ENCODE results near the gene SLC3A2. TPM values are rescaled to one million over a fixed set of nuclear protein-coding genes. Genes with fewer than 3 reads are reported as not detected.

SLC3A2 gene
- total and polyA plus RNA-seq, 11 donors: 26.6 to 103 (median 59.1) TPM

DNA sequence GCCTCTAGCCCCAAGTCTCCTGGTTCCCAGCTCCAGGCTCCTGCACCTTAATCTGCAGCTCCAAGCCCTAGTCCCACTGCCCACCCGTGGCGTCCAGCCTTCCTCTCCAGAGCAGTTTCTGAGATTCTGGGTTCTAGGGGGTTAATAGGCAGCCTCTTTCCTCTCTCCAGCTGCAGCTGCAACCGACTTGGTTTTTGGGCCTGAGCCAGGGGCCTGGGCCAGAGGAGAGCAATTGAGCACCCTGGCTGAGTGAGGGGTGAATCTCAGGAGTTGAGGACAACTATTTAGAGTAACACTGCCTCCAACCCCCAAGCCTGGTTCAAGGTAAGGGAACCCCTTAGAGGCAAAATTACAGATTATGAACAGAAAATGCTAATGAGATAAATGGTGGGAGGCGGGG is 49.5 kb downstream of the SLC3A2 start:
- 41 to 53% (median 47%) methylated on average over 4 of the region's 4 CpGs for WGBS, 4 donors
- H3K4me3 ChIP-seq: no peak overlapping the region

DNA sequence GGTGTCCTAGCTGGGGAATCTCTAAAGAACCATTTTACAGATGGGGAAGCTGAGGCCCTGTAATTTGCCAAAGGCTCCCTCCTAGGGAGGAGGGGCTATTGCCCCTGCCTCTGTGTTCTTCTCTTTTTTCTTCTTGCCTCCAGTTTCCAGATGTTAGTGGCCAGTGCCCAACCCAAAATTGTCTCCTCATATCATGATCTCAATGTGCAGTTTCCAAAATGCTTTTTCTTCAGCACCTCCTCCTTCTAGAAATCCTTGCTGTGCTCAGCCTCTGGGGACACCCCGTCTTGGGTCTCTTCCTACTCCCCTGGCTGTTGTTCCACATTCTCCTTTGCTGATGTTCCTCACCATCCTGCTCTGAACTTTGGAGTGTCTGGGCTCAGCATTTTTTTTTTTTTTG is 50.0 kb downstream of the SLC3A2 start:
- no peak overlapping the region for H3K27ac ChIP-seq
- intact Hi-C loops (cut with DNase I): no loop called here
- H3K9me3 ChIP-seq: no peaks in the 10 kb centered on the region
- no peak overlapping the region for H3K4me3 ChIP-seq
- TF ChIP-seq, protein P1, sequence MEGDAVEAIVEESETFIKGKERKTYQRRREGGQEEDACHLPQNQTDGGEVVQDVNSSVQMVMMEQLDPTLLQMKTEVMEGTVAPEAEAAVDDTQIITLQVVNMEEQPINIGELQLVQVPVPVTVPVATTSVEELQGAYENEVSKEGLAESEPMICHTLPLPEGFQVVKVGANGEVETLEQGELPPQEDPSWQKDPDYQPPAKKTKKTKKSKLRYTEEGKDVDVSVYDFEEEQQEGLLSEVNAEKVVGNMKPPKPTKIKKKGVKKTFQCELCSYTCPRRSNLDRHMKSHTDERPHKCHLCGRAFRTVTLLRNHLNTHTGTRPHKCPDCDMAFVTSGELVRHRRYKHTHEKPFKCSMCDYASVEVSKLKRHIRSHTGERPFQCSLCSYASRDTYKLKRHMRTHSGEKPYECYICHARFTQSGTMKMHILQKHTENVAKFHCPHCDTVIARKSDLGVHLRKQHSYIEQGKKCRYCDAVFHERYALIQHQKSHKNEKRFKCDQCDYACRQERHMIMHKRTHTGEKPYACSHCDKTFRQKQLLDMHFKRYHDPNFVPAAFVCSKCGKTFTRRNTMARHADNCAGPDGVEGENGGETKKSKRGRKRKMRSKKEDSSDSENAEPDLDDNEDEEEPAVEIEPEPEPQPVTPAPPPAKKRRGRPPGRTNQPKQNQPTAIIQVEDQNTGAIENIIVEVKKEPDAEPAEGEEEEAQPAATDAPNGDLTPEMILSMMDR (IDR thresholded peaks at IDR 0.05): no peak
- TF ChIP-seq POLR2A (IDR thresholded peaks at IDR 0.05): no peak
- no peaks in the 10 kb centered on the region for H3K36me3 ChIP-seq
- DNase-seq (no peak), ATAC-seq (no peak)
- WGBS, 4 donors: 47 to 70% (median 64%) methylated on average over 1 of the region's 1 CpG
- peaks cover 6 to 37% (median 17%) of the 10 kb centered on the region in 9 donors for H3K27me3 ChIP-seq
- peaks cover 3 to 17% (median 11%) of the 10 kb centered on the region in 12 donors for H3K4me1 ChIP-seq

More for the DNA sequence above, 49.5 kb downstream of the SLC3A2 start:
- intact Hi-C loops (cut with DNase I): no loop called here
- Histone ChIP-seq H3K27ac (no peak overlapping the region), H3K36me3 (no peaks in the 10 kb centered on the region), H3K9me3 (no peaks in the 10 kb centered on the region), H3K4me1 (peaks cover 3 to 21% (median 11%) of the 10 kb centered on the region in 12 donors), H3K27me3 (peaks cover 9 to 42% (median 22%) of the 10 kb centered on the region in 9 donors)
- TF ChIP-seq, protein P1 (IDR thresholded peaks at IDR 0.05): no peak
- TF ChIP-seq POLR2A (IDR thresholded peaks at IDR 0.05): no peak
- ATAC-seq (peak in 1 of 4 donors; percentile 23), DNase-seq (peak in 1 of 5 donors; percentile 48)

DNA sequence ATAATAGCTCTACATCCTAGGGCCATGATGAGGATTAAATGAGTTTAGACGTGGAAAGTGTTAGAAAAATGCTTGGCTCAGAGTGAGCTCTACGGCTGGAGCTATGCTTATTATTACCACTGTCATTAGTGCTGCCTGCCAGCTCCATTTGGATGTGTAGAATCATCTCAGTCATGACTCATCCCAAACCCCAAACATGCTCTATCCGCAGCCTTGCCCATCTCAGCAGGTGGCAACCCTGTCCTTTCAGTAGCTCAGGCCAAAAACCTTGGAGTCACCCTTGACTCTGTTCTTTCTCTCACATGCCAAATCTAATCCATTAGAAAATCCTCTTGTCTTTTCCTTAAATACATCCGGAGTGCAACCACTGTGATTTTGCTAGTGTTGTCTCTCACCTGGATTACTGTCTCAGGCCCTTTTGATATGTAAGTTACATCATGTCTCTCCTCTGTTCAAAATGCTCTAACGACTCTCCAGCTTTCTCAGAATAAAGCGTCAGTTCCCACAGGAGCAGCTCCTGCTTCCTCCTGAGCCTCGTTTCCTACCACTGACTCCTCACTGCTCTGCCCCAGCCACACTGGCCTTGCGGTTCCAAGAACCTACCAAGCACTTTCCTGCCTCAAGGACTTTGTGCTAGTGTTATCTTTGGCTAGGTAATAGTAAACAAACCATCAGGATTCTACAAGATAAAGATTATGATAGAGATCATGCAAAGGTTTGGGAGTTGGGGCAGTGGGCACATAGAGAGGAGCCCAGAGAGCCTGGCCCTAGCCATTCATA is 51.0 kb downstream of the SLC3A2 start:
- WGBS, 4 donors: 68 to 73% (median 70%) methylated on average over 8 of the region's 8 CpGs
- no peak for TF ChIP-seq POLR2A (IDR thresholded peaks at IDR 0.05)
- TF ChIP-seq, protein P1 (IDR thresholded peaks at IDR 0.05): no peak

DNA sequence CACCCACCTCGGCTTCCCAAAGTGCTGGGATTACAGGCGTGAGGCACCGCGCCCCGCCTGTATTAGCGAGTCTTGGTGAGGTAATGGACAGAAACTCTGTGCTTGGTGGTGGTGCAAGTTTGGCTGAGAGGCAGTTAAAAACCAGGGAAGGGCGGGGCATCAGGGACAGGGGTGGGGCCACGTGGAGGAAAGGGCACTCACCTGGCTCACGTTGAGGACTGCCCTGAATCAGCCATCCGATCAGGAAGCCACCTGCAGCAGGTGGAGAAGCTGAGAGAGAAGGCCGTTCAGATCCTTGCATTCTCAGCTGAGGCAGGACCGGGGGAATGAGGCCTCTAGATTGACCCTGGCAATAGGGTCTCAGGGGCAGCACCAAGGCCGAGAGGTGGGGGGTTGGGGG is 52.6 kb downstream of the SLC3A2 start:
- WGBS, 4 donors: 84 to 89% (median 87%) methylated on average over 13 of the region's 13 CpGs
- Histone ChIP-seq H3K27me3 (peaks cover 0 to 11% (median 0%) of the 10 kb centered on the region in 9 donors), H3K4me3 (no peak overlapping the region), H3K36me3 (no peaks in the 10 kb centered on the region), H3K4me1 (no peaks in the 10 kb centered on the region), H3K27ac (no peak overlapping the region), H3K9me3 (no peaks in the 10 kb centered on the region)
- intact Hi-C loops (cut with DNase I): no loop called here
- DNase-seq (no peak), ATAC-seq (no peak)
- no peak for TF ChIP-seq POLR2A (IDR thresholded peaks at IDR 0.05)
- TF ChIP-seq, protein P1 (IDR thresholded peaks at IDR 0.05): no peak

More for the DNA sequence above, 51.0 kb downstream of the SLC3A2 start:
- peaks cover 0 to 6% (median 2%) of the 10 kb centered on the region in 12 donors for H3K4me1 ChIP-seq
- no peaks in the 10 kb centered on the region for H3K9me3 ChIP-seq
- peaks cover 4 to 27% (median 9%) of the 10 kb centered on the region in 9 donors for H3K27me3 ChIP-seq
- no peak for ATAC-seq
- no peaks in the 10 kb centered on the region for H3K36me3 ChIP-seq
- no peak overlapping the region for H3K4me3 ChIP-seq
- intact Hi-C loops (cut with DNase I): no loop called here
- no peak overlapping the region for H3K27ac ChIP-seq
- DNase-seq: no peak
